GM03348 (cell line): Measurements from ENCODE around the gene TMEM205.
"Not testable (repeated sequence)": the region's sequence is repeated elsewhere in the genome, so short reads cannot be mapped to it uniquely, and the experiment has no call there.

ENCODE experiments used
- DNase-seq: peaks from one replicate; pipeline ENCODE4 v3.0.0; 2012; ENCODE audit warnings: low spot score

Gene TMEM205

GRCh38 chr19:11346104-11346940 is at the start of gene TMEM205, which contains the start of gene CCDC159:
Gene TMEM205, minus strand, starts transcription at chr19:11346268. Its CDS starts 649 bp downstream, at chr19:11345619.
Gene CCDC159, plus strand, starts transcription at chr19:11346519. Its CDS starts 88 bp downstream, at chr19:11346607.
- DNase-seq = peak; percentile 96

DNA sequence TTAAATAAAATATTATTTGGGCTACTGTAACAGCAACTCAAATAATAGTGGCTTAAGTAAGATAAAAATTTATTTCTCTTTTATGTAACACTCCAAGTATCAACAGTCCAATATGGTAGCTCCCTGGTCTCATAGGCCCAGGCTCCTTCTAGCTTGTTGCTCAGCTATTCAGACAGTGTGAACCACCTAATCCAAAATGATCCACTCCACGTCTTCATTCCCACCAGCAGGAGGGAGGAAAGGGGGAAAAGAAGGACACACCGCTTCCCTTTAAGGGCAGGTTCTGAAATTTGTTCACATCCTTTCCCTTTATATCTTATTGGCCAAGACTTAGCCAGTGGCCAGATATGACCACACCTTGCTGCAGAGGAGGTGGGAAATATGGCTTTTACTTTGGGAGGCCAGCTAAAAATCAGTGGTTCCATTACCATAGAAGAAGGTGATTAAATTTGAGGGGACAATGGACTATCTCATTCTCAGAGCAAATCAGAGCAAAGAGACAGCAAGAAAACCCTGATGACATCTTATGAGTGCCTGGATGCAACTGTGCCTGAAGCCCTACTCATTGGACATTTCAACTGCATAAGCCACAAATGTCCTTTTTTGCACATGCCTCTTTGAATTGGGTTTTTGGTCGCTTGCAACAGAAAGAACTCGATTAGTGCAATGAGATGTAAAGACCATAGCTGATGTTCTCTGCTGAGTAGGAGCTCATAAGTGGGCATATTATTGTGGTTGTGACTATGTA is 45.0 kb upstream of the TMEM205 start:
- DNase-seq = no peak

GRCh38 chr19:11390359-11390758 is 44.3 kb upstream of the TMEM205 start:
- DNase-seq = no peak

DNA sequence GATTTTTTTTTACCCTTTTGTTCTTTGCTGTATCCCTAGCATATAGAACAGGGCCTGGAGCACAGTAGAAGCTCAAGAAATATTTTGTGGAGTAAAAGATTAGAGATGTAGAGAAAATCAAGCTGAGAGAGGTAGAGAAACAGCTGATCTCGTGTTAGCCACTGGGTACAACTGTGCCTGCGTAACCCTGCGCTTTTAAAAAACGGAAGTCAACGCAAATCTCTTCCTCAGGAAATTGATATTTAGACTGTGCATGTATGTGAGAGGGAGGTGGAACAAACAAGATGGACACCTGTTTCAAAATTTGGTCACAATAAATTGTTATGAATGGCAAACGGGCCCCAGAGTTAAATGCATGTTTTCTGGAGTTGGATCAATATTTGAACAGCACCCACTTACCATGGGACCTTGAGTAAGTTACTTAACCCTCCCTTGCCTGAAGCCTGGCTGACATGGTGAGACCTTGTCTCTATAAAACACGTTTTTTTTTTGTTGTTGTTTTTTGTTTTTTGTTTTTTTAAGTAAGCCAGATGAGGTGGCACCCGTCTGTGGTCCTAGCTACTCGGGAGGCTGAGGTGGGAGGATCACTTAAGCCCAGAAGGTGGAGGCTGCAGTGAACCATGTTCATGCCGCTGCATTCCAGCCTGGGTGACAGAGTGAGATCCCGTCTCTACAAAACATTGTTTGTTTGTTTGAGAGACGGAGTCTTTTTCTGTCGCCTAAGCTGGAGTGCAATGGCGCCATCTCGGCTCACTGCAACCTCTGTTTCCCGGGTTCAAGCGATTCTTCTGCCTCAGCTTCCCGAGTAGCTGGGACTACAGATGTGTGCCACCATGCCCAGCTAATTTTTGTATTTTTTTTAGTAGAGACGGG is 41.3 kb upstream of the TMEM205 start:
- DNase-seq = no peak

- no peak for DNase-seq
Measured at GRCh38 chr19:11384778-11385129, 38.7 kb upstream of the TMEM205 start.

GRCh38 chr19:11383706-11384048 is 37.6 kb upstream of the TMEM205 start:
- no peak for DNase-seq

DNA sequence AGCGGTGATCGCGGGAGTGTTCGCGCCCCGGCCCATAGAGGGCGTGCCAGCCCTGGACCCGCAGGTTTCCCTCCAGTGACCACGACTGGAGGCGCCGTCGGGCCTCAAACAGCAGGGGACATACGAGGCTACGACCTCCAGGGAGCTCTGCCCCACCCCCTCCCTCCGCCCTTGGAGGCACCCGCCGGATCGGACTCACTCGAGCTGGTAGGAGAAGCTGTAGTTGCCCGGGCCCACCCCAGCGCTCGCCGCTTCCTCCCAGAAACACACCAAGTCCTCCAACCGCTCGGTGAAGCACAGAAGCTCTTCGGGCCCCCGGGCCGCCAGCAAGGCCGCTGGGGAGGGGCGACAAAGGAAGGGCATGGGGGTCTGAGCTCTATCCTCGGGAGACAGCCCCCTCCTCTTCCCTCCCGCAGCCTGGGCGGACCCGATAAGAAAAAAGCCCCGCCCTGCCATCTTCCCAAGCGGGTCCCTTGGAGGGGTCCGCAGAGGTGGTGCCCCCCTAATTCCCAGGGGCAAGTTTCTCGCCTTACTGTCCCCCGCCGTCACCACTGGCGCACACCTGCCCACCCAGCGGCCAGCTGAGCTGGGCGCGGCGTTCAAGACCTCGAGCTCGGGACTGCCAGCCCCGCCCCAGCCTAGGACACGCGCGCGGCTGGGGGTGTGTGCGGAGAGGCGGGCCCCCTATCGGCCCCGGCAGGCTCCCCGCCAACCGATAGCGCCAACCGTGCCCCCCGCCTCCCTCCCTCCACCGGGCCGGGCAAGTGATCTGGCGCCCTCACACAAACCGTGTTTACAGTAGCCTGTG is 37.0 kb upstream of the TMEM205 start:
- DNase-seq = peak; percentile 46

GRCh38 chr19:11380653-11381537 is 34.8 kb upstream of the TMEM205 start:
- DNase-seq = peak; percentile 98

DNA sequence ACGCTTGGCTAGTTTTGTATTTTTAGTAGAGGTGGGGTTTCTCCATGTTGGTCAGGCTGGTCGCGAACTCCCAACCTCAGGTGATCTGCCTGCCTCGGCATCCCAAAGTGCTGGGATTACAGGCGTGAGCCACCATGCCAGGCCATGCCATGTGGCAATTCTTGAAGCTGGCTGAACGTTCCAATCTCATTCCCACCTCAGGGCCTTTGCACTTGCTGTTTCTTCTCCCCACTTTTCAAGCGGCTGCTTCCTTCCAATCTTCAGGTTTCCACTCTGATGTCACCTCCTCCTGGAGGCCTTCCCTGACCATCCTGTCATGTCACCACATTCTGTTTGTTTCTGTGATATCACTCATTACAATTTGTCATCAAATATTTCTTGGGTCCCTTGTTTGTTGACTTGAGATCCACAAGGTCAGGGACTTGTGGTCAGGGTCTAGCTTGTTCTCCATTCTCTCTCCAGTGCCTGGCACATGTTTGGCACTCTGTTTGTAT is 33.8 kb upstream of the TMEM205 start:
- no peak for DNase-seq

DNA sequence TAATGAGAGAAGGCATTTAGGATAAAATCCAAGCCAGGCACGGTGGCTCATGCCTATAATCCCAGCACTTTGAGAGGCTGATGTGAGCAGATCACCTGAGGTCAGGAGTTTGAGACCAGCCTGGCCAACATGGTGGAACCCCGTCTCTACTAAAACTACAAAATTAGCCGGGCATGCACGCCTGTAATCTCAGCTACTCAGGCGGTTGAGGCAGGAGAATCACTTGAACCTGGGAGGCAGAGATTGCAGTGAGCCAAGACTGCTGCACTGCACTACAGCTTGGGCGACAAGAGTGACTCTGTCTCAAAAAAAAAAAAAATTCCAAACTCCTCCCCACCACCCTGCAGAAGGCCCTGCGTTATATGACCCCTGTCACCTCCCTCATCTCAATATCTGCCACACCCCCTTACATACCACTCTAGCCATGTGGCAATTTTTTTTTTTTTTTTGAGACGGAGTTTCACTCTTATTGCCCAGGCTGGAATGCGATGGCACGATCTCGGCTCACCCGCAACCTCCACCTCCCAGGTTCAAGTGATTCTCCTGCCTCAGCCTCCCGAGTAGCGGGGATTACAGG is 33.3 kb upstream of the TMEM205 start:
- not testable (repeated sequence) for DNase-seq

GRCh38 chr19:11378319-11379189 is 32.5 kb upstream of the TMEM205 start:
- peak; percentile 77 for DNase-seq

DNA sequence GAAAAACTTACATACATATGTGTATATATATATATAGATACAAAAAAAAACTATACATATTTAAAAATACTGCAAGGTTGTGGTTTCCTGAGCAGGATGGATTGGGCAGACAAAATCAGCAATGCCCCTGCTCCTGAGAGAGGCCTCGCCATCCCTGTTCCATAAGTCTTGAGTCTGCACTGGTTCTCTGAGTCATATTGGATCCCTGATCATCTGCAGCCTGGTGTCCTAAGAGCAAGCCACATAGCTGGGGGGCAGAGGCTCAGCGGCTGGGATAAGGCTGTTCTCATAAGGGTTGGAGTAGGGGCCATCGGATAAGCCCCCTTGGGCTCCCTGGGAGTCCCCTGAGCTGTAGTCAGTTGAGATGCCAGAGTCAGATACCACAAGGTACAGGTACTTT is 31.7 kb upstream of the TMEM205 start:
- DNase-seq = no peak

DNA sequence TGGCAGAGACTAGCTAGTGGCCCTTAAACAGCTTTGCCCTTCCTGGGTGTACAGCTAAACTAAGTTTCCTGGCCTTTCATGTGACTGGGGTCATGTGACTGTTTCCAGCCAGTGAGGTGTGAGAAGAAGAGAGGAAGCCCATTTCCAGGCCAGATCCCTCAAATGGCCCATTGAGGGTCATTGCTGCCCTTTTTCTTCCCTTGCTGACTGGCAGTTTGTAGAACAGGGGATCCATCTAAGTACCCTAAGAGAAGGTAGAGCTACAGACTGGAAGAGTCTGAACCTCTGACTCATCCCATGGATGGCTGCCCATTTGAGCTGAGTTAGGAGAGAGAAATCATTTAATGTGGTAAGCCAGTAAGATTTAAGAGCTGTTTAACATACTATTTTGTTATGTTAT is 31.2 kb upstream of the TMEM205 start:
- DNase-seq = peak; percentile 73

DNA sequence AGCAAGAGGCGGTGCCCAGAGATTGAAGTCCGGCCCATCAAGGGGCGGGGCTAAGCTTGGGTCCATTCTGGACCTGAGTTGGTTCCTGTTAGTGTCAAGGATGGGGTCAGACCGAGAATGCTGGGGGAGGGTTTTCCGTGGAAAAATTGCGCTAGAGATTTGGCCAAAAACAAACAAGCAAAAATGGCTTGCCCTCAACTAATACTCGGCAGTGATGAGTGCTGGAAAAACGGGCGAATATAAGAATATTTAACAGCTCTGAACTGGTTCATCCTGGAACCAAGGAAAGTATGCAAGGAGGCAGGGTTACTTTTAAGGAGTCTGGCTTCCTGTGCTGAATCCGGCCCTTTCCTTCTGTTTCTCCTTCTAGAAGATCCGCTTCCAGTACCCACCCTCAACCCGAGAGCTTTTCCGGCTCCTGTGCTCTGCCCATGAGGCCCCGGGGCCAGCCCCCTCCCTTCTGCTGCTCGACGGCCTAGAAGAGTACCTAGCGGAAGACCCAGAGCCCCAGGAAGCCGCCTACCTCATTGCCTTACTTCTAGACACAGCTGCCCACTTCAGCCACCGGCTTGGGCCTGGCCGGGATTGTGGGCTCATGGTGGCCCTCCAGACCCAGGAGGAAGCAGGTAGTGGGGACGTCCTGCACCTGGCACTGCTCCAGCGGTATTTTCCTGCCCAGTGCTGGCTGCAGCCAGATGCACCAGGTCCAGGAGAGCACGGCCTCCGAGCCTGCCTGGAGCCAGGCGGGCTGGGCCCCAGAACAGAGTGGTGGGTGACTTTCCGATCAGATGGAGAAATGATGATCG is 29.3 kb upstream of the TMEM205 start:
- no peak for DNase-seq

GRCh38 chr19:11374433-11375142 is 28.5 kb upstream of the TMEM205 start, which contains the start of gene SWSAP1:
Gene SWSAP1, plus strand, starts transcription at chr19:11374666. Its CDS starts 15 bp downstream, at chr19:11374681.
- peak; percentile 99 for DNase-seq

DNA sequence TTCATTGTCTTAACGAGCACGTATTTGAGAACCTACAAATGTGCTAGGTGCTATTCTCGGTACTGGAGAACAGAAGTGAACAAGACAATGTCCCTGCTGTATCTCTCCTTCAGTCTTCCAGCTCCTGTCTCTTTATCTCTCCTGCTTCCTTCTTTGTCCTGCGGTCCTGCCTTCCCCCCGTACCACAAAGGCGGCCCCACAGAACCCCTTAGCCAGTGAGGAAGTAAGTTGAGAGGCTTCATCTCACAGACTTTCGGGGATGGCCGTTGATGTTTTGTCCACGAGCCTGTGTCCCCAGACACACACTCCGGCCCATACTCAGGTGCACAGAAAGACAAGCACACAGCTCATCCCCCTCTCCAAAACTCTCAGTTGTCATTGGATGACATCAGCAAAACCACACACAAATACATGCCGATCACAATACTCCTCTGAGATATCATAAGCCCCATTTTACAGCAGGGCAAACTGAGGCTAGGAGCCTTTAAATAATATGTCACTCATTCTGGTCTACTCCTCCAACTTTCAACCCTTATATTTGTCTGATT is 27.9 kb upstream of the TMEM205 start:
- DNase-seq = no peak
